Neural cell (in vitro differentiated cells): ENCODE data around the gene TOGARAM1. TPM values are rescaled to one million over a fixed set of nuclear protein-coding genes. Genes with fewer than 3 reads are reported as not detected.

Experiments
- H2AFZ ChIP-seq: fragments of 200-600, 300-800 bp; sonication (generic), shearing (Covaris generic); 2 replicates; pipeline ENCODE4 v1.6.0; 2014; ENCODE audit warnings: low read depth, mild to moderate bottlenecking, antibody characterized with exemption, low read length, moderate library complexity
- H3F3A ChIP-seq: fragments of 200-600 bp; shearing (Covaris generic); 2 replicates; pipeline ENCODE4 v1.6.1; 2016; ENCODE audit warnings: mild to moderate bottlenecking, moderate library complexity, mixed read lengths, antibody characterized with exemption, low read length; ENCODE audit not compliant: insufficient read depth, poor library complexity, severe bottlenecking
- H3K27ac ChIP-seq: fragments of 200-600, 300-800 bp; sonication (generic), shearing (Covaris generic); 2 replicates; pipeline ENCODE4 v1.5.1; 2014; ENCODE audit warnings: mild to moderate bottlenecking, low read length, moderate library complexity
- H3K27me3 ChIP-seq: fragments of 300-800, 200-600 bp; sonication (generic), shearing (Covaris generic); 2 replicates; pipeline ENCODE4 v1.6.0; 2014; ENCODE audit warnings: mild to moderate bottlenecking, low read depth, low read length, moderate library complexity; ENCODE audit not compliant: insufficient read depth
- H3K36me3 ChIP-seq: fragments of 300-800, 200-600 bp; sonication (generic), shearing (Covaris generic); 2 replicates; pipeline ENCODE4 v1.5.1; 2014; ENCODE audit warnings: mild to moderate bottlenecking, antibody characterized with exemption, low read length, moderate library complexity; ENCODE audit not compliant: insufficient read depth
- H3K4me2 ChIP-seq: fragments of 300-800, 200-600 bp; sonication (generic), shearing (Covaris generic); 2 replicates; pipeline ENCODE4 v1.6.0; 2014; ENCODE audit warnings: mild to moderate bottlenecking, low read length
- H3K4me3 ChIP-seq: fragments of 300-800, 200-600 bp; sonication (generic), shearing (Covaris generic); 2 replicates; pipeline ENCODE4 v1.5.1; 2014; ENCODE audit warnings: mild to moderate bottlenecking, low read length, moderate library complexity
- H3K79me2 ChIP-seq: fragments of 200-600 bp; shearing (Covaris generic); replicated peaks from 2 replicates; pipeline ENCODE4 v1.6.0; 2014; ENCODE audit warnings: mild to moderate bottlenecking, low read length, moderate library complexity; ENCODE audit not compliant: insufficient read depth
- H3K9ac ChIP-seq: fragments of 300-800, 200-600 bp; sonication (generic), shearing (Covaris generic); 2 replicates; pipeline ENCODE4 v1.6.1; 2016; ENCODE audit warnings: mild to moderate bottlenecking, low read length, mixed read lengths
- H3K9me2 ChIP-seq: fragments of 200-600 bp; shearing (Covaris generic); 2 replicates; pipeline ENCODE4 v1.6.1; 2016; ENCODE audit warnings: mild to moderate bottlenecking, low read length, mixed read lengths; ENCODE audit not compliant: insufficient read depth
- H3K9me3 ChIP-seq: fragments of 200-600, 300-800 bp; sonication (generic), shearing (Covaris generic); 2 replicates; pipeline ENCODE4 v1.6.1; 2016; ENCODE audit warnings: mild to moderate bottlenecking, mixed run types, low read length, moderate library complexity, mixed read lengths
- H4K20me1 ChIP-seq: fragments of 200-600 bp; shearing (Covaris generic); 2 replicates; pipeline ENCODE4 v1.6.1; 2016; ENCODE audit warnings: mild to moderate bottlenecking, mixed run types; ENCODE audit not compliant: insufficient read depth
- EP300 ChIP-seq: fragments of 450-650 bp; conservative IDR thresholded peaks from 2 replicates; pipeline ENCODE4 v1.6.1; 2014; ENCODE audit warnings: antibody characterized with exemption, mild to moderate bottlenecking, moderate library complexity; ENCODE audit not compliant: poor library complexity, severe bottlenecking
- EZH2 ChIP-seq: fragments of 200-600, 300-800 bp; shearing (Covaris generic), sonication (generic); IDR thresholded peaks from 2 replicates; pipeline ENCODE4 v1.6.1; 2014; ENCODE audit warnings: antibody characterized with exemption, low read length, borderline replicate concordance, mild to moderate bottlenecking; ENCODE audit not compliant: insufficient read depth, poor library complexity, severe bottlenecking
- MXI1 ChIP-seq: fragments of 450-650 bp; conservative IDR thresholded peaks from 2 replicates; pipeline ENCODE4 v1.6.1; 2014; ENCODE audit warnings: antibody characterized with exemption, mild to moderate bottlenecking; ENCODE audit not compliant: poor library complexity, severe bottlenecking
- POLR2AphosphoS5 ChIP-seq: IDR thresholded peaks from 2 replicates; pipeline ENCODE4 v1.6.1; 2012
- RAD21 ChIP-seq: fragments of 450-650 bp; conservative IDR thresholded peaks from 2 replicates; pipeline ENCODE4 v1.6.1; 2014; ENCODE audit warnings: antibody characterized with exemption, mild to moderate bottlenecking, moderate library complexity
- SMC3 ChIP-seq: fragments of 450-650 bp; conservative IDR thresholded peaks from 2 replicates; pipeline ENCODE4 v1.6.1; 2014; ENCODE audit warnings: antibody characterized with exemption, mild to moderate bottlenecking, moderate library complexity; ENCODE audit not compliant: poor library complexity
- TAF1 ChIP-seq: IDR thresholded peaks from 2 replicates; pipeline ENCODE4 v1.6.1; 2012; ENCODE audit warnings: low read depth
- polyA plus RNA-seq: library from polyadenylated mRNA; depleted of rRNA; stranded (reverse); fragments of >200 nt; gene quantifications from 2 replicates; pipeline ENCODE4 v1.2.3, GENCODE V29; 2014
- TF ChIP-seq, protein P1 (sequence below): IDR thresholded peaks from 2 replicates; pipeline ENCODE4 v1.6.1; 2012; ENCODE audit warnings: borderline replicate concordance
- TF ChIP-seq, protein P2 (sequence below): fragments of 450-650 bp; IDR thresholded peaks from 2 replicates; pipeline ENCODE4 v1.5.1; 2014; ENCODE audit warnings: antibody characterized with exemption, mild to moderate bottlenecking, moderate library complexity; ENCODE audit not compliant: poor library complexity, severe bottlenecking

The TOGARAM1 gene
- polyA plus RNA-seq, 1 donor from 2014 or later = 23.8 TPM

DNA sequence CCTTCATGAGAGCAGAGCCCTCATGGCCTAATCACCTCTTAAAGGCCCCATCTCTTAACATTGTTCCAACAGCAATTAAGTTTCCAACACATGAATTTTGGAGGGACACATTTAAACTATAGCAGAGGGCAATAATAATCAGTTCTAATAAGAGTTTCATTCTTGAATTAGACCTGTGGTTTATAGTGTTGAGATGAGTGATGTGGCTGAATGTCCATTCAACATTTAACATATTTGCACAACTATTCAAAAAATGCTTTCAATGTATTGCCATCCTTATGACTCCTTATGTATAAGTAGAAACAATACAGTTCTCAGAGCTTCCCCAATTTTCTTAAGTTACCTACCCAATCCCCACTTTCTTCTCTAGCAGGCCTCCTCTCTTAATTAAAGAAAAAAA is 21.8 kb upstream of the TOGARAM1 start:
- TF ChIP-seq POLR2AphosphoS5 = no peak
- no peak for TF ChIP-seq TAF1
- TF ChIP-seq, protein P1, sequence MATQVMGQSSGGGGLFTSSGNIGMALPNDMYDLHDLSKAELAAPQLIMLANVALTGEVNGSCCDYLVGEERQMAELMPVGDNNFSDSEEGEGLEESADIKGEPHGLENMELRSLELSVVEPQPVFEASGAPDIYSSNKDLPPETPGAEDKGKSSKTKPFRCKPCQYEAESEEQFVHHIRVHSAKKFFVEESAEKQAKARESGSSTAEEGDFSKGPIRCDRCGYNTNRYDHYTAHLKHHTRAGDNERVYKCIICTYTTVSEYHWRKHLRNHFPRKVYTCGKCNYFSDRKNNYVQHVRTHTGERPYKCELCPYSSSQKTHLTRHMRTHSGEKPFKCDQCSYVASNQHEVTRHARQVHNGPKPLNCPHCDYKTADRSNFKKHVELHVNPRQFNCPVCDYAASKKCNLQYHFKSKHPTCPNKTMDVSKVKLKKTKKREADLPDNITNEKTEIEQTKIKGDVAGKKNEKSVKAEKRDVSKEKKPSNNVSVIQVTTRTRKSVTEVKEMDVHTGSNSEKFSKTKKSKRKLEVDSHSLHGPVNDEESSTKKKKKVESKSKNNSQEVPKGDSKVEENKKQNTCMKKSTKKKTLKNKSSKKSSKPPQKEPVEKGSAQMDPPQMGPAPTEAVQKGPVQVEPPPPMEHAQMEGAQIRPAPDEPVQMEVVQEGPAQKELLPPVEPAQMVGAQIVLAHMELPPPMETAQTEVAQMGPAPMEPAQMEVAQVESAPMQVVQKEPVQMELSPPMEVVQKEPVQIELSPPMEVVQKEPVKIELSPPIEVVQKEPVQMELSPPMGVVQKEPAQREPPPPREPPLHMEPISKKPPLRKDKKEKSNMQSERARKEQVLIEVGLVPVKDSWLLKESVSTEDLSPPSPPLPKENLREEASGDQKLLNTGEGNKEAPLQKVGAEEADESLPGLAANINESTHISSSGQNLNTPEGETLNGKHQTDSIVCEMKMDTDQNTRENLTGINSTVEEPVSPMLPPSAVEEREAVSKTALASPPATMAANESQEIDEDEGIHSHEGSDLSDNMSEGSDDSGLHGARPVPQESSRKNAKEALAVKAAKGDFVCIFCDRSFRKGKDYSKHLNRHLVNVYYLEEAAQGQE = no peak
- TF ChIP-seq RAD21 = no peak
- no peak for TF ChIP-seq MXI1
- TF ChIP-seq, protein P2, sequence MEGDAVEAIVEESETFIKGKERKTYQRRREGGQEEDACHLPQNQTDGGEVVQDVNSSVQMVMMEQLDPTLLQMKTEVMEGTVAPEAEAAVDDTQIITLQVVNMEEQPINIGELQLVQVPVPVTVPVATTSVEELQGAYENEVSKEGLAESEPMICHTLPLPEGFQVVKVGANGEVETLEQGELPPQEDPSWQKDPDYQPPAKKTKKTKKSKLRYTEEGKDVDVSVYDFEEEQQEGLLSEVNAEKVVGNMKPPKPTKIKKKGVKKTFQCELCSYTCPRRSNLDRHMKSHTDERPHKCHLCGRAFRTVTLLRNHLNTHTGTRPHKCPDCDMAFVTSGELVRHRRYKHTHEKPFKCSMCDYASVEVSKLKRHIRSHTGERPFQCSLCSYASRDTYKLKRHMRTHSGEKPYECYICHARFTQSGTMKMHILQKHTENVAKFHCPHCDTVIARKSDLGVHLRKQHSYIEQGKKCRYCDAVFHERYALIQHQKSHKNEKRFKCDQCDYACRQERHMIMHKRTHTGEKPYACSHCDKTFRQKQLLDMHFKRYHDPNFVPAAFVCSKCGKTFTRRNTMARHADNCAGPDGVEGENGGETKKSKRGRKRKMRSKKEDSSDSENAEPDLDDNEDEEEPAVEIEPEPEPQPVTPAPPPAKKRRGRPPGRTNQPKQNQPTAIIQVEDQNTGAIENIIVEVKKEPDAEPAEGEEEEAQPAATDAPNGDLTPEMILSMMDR = no peak
- TF ChIP-seq EZH2 = no peak
- TF ChIP-seq EP300 = no peak
- no peak for TF ChIP-seq SMC3
- H3K79me2 ChIP-seq = peaks cover 4% of the 10 kb centered on the region
- no peak overlapping the region for H3K9ac ChIP-seq
- H3K4me3 ChIP-seq = no peak overlapping the region
- no peaks in the 10 kb centered on the region for H3F3A ChIP-seq
- peaks cover 4% of the 10 kb centered on the region for H3K9me3 ChIP-seq
- no peaks in the 10 kb centered on the region for H3K27me3 ChIP-seq
- no peak overlapping the region for H3K27ac ChIP-seq
- H3K36me3 ChIP-seq = peaks cover 16% of the 10 kb centered on the region
- no peak overlapping the region for H2AFZ ChIP-seq
- H4K20me1 ChIP-seq = no peaks in the 10 kb centered on the region
- no peak overlapping the region for H3K4me2 ChIP-seq
- H3K9me2 ChIP-seq = no peaks in the 10 kb centered on the region

DNA sequence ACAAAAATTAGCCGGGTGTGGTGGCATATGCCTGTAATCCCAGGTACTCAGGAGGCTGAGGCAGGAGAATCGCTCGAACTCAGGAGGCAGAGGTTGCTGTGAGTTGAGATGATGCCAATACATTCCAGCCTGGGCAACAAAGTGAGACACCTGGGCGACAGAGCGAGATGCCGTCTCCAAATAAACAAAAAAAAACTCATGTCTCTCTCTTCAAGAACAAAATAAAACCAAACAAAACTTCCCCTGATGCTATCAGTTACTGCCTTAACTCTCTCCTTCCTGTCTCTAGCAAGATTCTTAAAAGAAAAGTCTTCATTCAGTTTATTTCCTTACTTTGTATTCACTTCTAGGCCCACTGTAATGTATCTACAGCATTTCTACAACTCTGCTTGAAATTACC is 21.0 kb upstream of the TOGARAM1 start:
- H3K9ac ChIP-seq = no peak overlapping the region
- no peak overlapping the region for H3K4me3 ChIP-seq
- no peaks in the 10 kb centered on the region for H3K27me3 ChIP-seq
- no peak overlapping the region for H2AFZ ChIP-seq
- peaks cover 4% of the 10 kb centered on the region for H3K79me2 ChIP-seq
- H4K20me1 ChIP-seq = no peaks in the 10 kb centered on the region
- H3F3A ChIP-seq = no peaks in the 10 kb centered on the region
- H3K36me3 ChIP-seq = peaks cover 21% of the 10 kb centered on the region
- H3K4me2 ChIP-seq = no peak overlapping the region
- peaks cover 4% of the 10 kb centered on the region for H3K9me3 ChIP-seq
- H3K27ac ChIP-seq = no peak overlapping the region
- no peak for TF ChIP-seq EP300
- TF ChIP-seq TAF1 = no peak
- TF ChIP-seq POLR2AphosphoS5 = no peak
- no peak for TF ChIP-seq RAD21
- no peak for TF ChIP-seq MXI1
- TF ChIP-seq, protein P1 = no peak
- no peak for TF ChIP-seq EZH2
- TF ChIP-seq, protein P2 = no peak
- no peak for TF ChIP-seq SMC3
- H3K9me2 ChIP-seq = no peaks in the 10 kb centered on the region
